ENCODE data around the gene PRM2.

PRM2 gene

GRCh38 chr16:11271610-11272009 is 4.7 kb downstream of the PRM2 start:
- in situ Hi-C loops (cut with HindIII; ENCODE audit: low pct_ligation_motif_present, low pct_unique_long_range_greater_than_20kb, low sequenced_read_pairs): no loop called here

GRCh38 chr16:11270602-11271162 is 5.6 kb downstream of the PRM2 start:
- in situ Hi-C loops (cut with HindIII; ENCODE audit: low pct_ligation_motif_present, low pct_unique_long_range_greater_than_20kb, low sequenced_read_pairs): no loop called here
- no peak for DNase-seq

More at GRCh38 chr16:11271610-11272009, 4.7 kb downstream of the PRM2 start:
- no peak for DNase-seq

- in situ Hi-C loops (cut with HindIII; ENCODE audit: low pct_ligation_motif_present, low pct_unique_long_range_greater_than_20kb, low sequenced_read_pairs): no loop called here
- DNase-seq: no peak
These were observed 7.3 kb downstream of the PRM2 start, which contains the start of gene TNP2 for GRCh38 chr16:11268921-11269375. TSS of gene TNP2 (minus strand) at chr16:11269325. CDS start at chr16:11269262, 63 bp downstream.

- DNase-seq: no peak
- in situ Hi-C loops (cut with HindIII; ENCODE audit: low pct_ligation_motif_present, low pct_unique_long_range_greater_than_20kb, low sequenced_read_pairs): no loop called here
These were observed 11.2 kb downstream of the PRM2 start for GRCh38 chr16:11265124-11265523.

- in situ Hi-C loops (cut with HindIII; ENCODE audit: low pct_ligation_motif_present, low pct_unique_long_range_greater_than_20kb, low sequenced_read_pairs): no loop called here
These were observed 12.0 kb downstream of the PRM2 start for GRCh38 chr16:11264155-11264832.

GRCh38 chr16:11263737-11264136 is 12.5 kb downstream of the PRM2 start:
- no peak for DNase-seq
- in situ Hi-C loops (cut with HindIII; ENCODE audit: low pct_ligation_motif_present, low pct_unique_long_range_greater_than_20kb, low sequenced_read_pairs): no loop called here

More at GRCh38 chr16:11264155-11264832, 12.0 kb downstream of the PRM2 start:
- no peak for DNase-seq

GRCh38 chr16:11262915-11263314 is 13.4 kb downstream of the PRM2 start:
- no peak for DNase-seq
- in situ Hi-C loops (cut with HindIII; ENCODE audit: low pct_ligation_motif_present, low pct_unique_long_range_greater_than_20kb, low sequenced_read_pairs): no loop called here

- in situ Hi-C loops (cut with HindIII; ENCODE audit: low pct_ligation_motif_present, low pct_unique_long_range_greater_than_20kb, low sequenced_read_pairs): no loop called here
- DNase-seq: no peak
These were observed 15.7 kb downstream of the PRM2 start for GRCh38 chr16:11260596-11260966.

- in situ Hi-C loops (cut with HindIII; ENCODE audit: low pct_ligation_motif_present, low pct_unique_long_range_greater_than_20kb, low sequenced_read_pairs): no loop called here
- no peak for DNase-seq
These were observed 16.4 kb downstream of the PRM2 start for GRCh38 chr16:11259655-11260595.

GRCh38 chr16:11258553-11259492 is 17.5 kb downstream of the PRM2 start:
- in situ Hi-C loops (cut with HindIII; ENCODE audit: low pct_ligation_motif_present, low pct_unique_long_range_greater_than_20kb, low sequenced_read_pairs): no loop called here
- DNase-seq: no peak

GRCh38 chr16:11257131-11257938 is 18.9 kb downstream of the PRM2 start:
- in situ Hi-C loops (cut with HindIII; ENCODE audit: low pct_ligation_motif_present, low pct_unique_long_range_greater_than_20kb, low sequenced_read_pairs): no loop called here
- DNase-seq: peak; percentile 87

GRCh38 chr16:11256661-11257130 is 19.6 kb downstream of the PRM2 start:
- in situ Hi-C loops (cut with HindIII; ENCODE audit: low pct_ligation_motif_present, low pct_unique_long_range_greater_than_20kb, low sequenced_read_pairs): no loop called here
- DNase-seq: peak; percentile 71

GRCh38 chr16:11255737-11256660 is 20.3 kb downstream of the PRM2 start, which contains the start of gene SOCS1:
TSS of gene SOCS1 (minus strand) at chr16:11256204. CDS start at chr16:11255478, 726 bp downstream.
- in situ Hi-C loops (cut with HindIII; ENCODE audit: low pct_ligation_motif_present, low pct_unique_long_range_greater_than_20kb, low sequenced_read_pairs): no loop called here
- peak; percentile 87 for DNase-seq

- peak; percentile 74 for DNase-seq
- in situ Hi-C loops (cut with HindIII; ENCODE audit: low pct_ligation_motif_present, low pct_unique_long_range_greater_than_20kb, low sequenced_read_pairs): no loop called here
These were observed 21.2 kb downstream of the PRM2 start for GRCh38 chr16:11254913-11255736.

Measured in ACHN (cell line).